Fibroblast of lung (primary cell): Measurements from ENCODE around the gene PLOD3. TPM values are rescaled to one million over a fixed set of nuclear protein-coding genes. Genes with fewer than 3 reads are reported as not detected.

Experiments used
- DNase-seq, 2 donors: peaks; one replicate each; pipeline versions ENCODE4 v3.0.0 to v3.0.0-alpha.2; 2010; ENCODE audit warnings: low read depth in 2 of 2
- H2AFZ ChIP-seq: 2 replicates; pipeline ENCODE4 v1.5.1; 2012; ENCODE audit warnings: low read length, control low read depth, inconsistent platforms
- H3K27ac ChIP-seq: 2 replicates; pipeline ENCODE4 v1.5.1; 2011; ENCODE audit warnings: low read length, control low read depth; ENCODE audit not compliant: insufficient read depth
- H3K27me3 ChIP-seq: 2 replicates; pipeline ENCODE4 v1.5.1; 2011; ENCODE audit warnings: mild to moderate bottlenecking, low read length; ENCODE audit not compliant: control insufficient read depth, insufficient read depth
- H3K36me3 ChIP-seq: 2 replicates; pipeline ENCODE4 v1.5.1; 2011; ENCODE audit warnings: low read length; ENCODE audit not compliant: control insufficient read depth, insufficient read depth
- H3K4me1 ChIP-seq: 2 replicates; pipeline ENCODE4 v1.5.1; 2011; ENCODE audit warnings: low read length; ENCODE audit not compliant: control insufficient read depth, insufficient read depth; ENCODE audit errors: extremely low read depth
- H3K4me2 ChIP-seq: 2 replicates; pipeline ENCODE4 v1.5.1; 2011; ENCODE audit warnings: low read length, control low read depth; ENCODE audit not compliant: insufficient read depth; ENCODE audit errors: extremely low read depth
- H3K4me3 ChIP-seq, 4 experiments: fragments of 200-600 bp in 1 of 4; sonication (generic) in 1 of 4; replicated peaks in 1 of 4; 2 replicates each; pipeline ENCODE4 v1.5.1; 2011 to 2016; ENCODE audit warnings: low read length in 4 of 4, low read depth in 3 of 4, mild to moderate bottlenecking in 3 of 4, control low read depth in 2 of 4, inconsistent platforms in 1 of 4, mixed read lengths in 1 of 4; ENCODE audit not compliant: insufficient read depth in 1 of 4; ENCODE audit errors: control extremely low read depth in 1 of 4
- H3K79me2 ChIP-seq: 2 replicates; pipeline ENCODE4 v1.5.1; 2012; ENCODE audit warnings: mild to moderate bottlenecking, low read length, inconsistent platforms; ENCODE audit not compliant: control insufficient read depth, insufficient read depth
- H3K9ac ChIP-seq: 2 replicates; pipeline ENCODE4 v1.5.1; 2011; ENCODE audit warnings: mild to moderate bottlenecking, low read length, control low read depth; ENCODE audit not compliant: insufficient read depth
- H3K9me3 ChIP-seq: 2 replicates; pipeline ENCODE4 v1.5.1; 2012; ENCODE audit warnings: low read depth, low read length; ENCODE audit not compliant: control insufficient read depth, insufficient read depth
- H4K20me1 ChIP-seq: 2 replicates; pipeline ENCODE4 v1.5.1; 2011; ENCODE audit warnings: low read length; ENCODE audit not compliant: control insufficient read depth, insufficient read depth; ENCODE audit errors: extremely low read depth
- EZH2 ChIP-seq: IDR thresholded peaks from 2 replicates; pipeline ENCODE4 v1.5.1; 2012; ENCODE audit warnings: low read length, control low read depth, mild to moderate bottlenecking; ENCODE audit errors: missing control alignments
- polyA plus RNA-seq, 2 donors: library from polyadenylated mRNA; depleted of rRNA in 1 of 2; stranded (reverse) in 1 of 2; unstranded in 1 of 2; fragments of >200 nt; gene quantifications; 2 replicates each; pipeline ENCODE4 v1.2.1, GENCODE V29; 2011 to 2012; ENCODE audit warnings: missing spikeins in 1 of 2
- total RNA-seq: library from RNA; depleted of rRNA; stranded (reverse); fragments of >200 nt; gene quantifications from 2 replicates; pipeline ENCODE4 v1.2.1, GENCODE V29; 2014
- TF ChIP-seq, protein P1 (sequence below), 2 donors: IDR thresholded peaks in 1 of 2; conservative IDR thresholded peaks in 1 of 2; 1 replicate in 1 of 2; 2 replicates in 1 of 2; pipeline ENCODE4 v1.5.1; 2011 to 2012; ENCODE audit warnings: low read length in 2 of 2, control low read depth in 1 of 2, inconsistent platforms in 1 of 2, low read depth in 1 of 2, mild to moderate bottlenecking in 1 of 2

The PLOD3 gene
- total and polyA plus RNA-seq, 2 donors (not counting 1 experiment from before 2014, with no cell fraction given) = 86.0 to 89.0 TPM

DNA sequence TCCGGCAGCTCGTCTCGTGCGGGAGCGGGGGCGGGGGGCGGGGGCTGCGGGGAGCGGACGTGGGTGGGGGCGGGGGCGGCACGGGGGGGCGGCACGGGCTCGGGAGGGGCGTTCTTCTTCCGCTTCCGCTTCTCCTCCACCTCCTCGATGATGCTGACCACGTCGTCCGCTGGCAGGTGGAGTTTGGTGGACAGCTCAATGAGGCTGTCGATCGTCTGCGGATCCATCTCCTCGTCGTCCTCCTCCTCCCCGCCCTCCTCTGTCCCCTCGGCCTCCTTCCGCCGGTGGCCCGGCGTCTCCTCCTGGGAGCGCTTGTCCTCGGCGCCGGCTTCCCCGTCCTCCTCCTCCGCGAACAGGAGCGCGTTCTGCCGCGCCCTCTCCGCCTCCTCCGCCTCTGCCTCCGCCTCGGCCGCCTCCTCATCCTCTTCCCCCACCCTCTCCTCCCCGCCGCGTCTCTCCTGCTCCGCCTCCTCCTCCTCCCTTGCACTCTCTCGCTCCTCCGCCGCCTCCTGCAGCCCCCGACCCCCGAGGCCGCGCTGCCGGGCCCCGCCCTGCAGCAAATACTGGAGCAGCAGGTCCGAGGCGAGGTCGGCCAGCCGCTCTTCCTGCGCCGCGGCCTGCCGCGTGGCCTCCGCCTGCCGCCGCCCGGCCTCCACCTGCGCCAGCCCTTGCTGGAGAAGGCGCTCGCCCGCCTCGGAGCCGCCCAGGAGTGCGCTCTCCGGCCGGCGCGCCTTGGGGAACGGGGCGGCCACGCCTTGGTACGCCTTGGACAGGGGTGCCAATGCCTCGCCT lies 53.9 kb downstream of the PLOD3 start:
- Histone ChIP-seq H3K9ac (no peak overlapping the region), H3K9me3 (no peaks in the 10 kb centered on the region), H3K4me3 (peak overlapping the region in 3 of 4 experiments; percentile 12 to 49 (median 29)), H3K79me2 (no peaks in the 10 kb centered on the region), H3K36me3 (peaks cover 13% of the 10 kb centered on the region), H3K4me2 (peak overlapping the region; percentile 85), H4K20me1 (peaks cover 2% of the 10 kb centered on the region), H3K27ac (no peak overlapping the region), H2AFZ (no peak overlapping the region), H3K27me3 (peaks cover 27% of the 10 kb centered on the region), H3K4me1 (peaks cover 11% of the 10 kb centered on the region)
- TF ChIP-seq, protein P1, sequence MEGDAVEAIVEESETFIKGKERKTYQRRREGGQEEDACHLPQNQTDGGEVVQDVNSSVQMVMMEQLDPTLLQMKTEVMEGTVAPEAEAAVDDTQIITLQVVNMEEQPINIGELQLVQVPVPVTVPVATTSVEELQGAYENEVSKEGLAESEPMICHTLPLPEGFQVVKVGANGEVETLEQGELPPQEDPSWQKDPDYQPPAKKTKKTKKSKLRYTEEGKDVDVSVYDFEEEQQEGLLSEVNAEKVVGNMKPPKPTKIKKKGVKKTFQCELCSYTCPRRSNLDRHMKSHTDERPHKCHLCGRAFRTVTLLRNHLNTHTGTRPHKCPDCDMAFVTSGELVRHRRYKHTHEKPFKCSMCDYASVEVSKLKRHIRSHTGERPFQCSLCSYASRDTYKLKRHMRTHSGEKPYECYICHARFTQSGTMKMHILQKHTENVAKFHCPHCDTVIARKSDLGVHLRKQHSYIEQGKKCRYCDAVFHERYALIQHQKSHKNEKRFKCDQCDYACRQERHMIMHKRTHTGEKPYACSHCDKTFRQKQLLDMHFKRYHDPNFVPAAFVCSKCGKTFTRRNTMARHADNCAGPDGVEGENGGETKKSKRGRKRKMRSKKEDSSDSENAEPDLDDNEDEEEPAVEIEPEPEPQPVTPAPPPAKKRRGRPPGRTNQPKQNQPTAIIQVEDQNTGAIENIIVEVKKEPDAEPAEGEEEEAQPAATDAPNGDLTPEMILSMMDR (conservative IDR thresholded peaks at IDR 0.05 in 1 of 2, IDR thresholded peaks at IDR 0.05 in 1 of 2; ENCODE audit: low read depth in 1 of 2, low read length in 2 of 2) = no peak
- peak; percentile 65 for TF ChIP-seq EZH2
- no peak for DNase-seq

DNA sequence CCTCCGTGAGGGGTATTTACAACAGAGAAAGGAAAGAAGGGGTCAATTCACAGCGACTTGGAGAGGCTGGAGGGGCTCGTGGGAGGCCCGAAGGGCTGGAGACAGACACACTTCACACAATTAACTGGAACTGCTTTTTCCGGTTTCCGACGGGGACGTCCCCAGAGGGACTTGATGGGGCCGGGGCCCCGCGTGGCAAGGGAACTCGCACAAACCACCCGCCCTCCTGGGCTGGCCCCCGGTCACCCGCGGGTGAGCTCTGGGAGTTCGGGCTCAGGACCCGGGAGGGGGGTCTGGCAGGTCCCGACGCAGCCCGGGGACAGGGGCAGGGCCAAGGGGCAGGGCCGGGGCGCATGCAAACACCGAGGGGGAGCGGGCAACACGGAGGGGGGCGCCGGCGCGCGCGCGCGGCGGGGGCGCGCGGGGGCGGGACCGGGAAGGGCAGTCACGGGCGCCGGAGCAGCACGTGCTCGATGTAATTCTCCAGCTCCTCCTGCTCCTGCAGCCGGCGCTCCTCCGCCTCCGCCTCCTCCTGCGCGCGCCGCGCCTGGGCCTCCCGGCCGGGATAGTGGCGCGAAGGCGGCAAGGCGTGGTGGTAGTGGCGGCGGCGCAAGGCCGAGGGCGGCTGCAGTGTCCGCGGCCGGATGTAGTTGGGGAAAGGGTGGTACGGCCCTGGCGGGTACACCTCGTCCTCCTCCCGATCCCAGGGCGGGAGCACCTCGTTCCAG lies 54.7 kb downstream of the PLOD3 start:
- no peaks in the 10 kb centered on the region for H3K9me3 ChIP-seq
- peak; percentile 51 to 55 for DNase-seq
- peaks cover 11% of the 10 kb centered on the region for H3K4me1 ChIP-seq
- H3K27ac ChIP-seq = no peak overlapping the region
- peaks cover 21% of the 10 kb centered on the region for H3K27me3 ChIP-seq
- peak overlapping the region; percentile 16 for H3K9ac ChIP-seq
- H3K4me2 ChIP-seq = peak overlapping the region; percentile 64
- H2AFZ ChIP-seq = no peak overlapping the region
- TF ChIP-seq, protein P1 (conservative IDR thresholded peaks at IDR 0.05 in 1 of 2, IDR thresholded peaks at IDR 0.05 in 1 of 2; ENCODE audit: low read depth in 1 of 2, low read length in 2 of 2) = no peak
- no peak for TF ChIP-seq EZH2
- H3K4me3 ChIP-seq = peak overlapping the region in 1 of 4 experiments; percentile 40
- H4K20me1 ChIP-seq = no peaks in the 10 kb centered on the region
- H3K36me3 ChIP-seq = peaks cover 13% of the 10 kb centered on the region
- H3K79me2 ChIP-seq = no peaks in the 10 kb centered on the region

DNA sequence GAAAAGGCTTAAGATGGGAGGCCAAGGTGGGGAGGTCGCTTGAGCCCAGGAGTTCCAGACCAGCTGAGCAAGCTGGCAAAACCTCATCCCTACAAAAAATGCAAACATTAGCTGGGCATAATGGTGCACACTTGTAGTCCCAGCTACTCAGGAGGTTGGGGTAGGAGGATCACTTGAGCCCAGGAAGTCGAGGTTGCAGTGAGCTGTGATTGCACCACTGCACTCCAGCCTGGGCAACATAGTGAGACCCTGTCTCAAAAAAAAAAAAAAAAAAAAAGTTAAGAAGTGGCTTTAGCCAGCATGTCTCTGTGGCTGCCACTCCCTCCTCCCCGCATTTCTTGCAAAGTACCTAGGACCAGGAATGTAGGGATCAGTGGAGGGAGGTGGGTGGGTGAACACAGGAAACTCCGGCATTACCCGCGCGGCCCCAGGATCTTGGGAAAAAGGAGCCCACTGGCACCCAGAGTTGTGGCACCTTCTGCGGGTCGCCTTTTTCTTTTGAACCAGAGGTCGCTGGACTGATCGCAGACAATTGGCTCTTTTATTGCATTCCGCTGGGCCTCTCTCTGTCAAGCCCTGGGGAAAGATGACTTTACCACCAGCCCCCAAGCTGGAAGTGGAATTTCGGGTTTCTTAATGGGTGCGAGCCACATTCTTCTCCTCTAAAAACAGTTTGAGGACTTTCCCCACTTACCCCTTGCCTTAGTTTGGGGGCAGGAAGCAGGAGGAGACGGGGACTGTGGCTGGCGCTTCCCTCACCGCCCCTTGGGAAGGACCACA lies 55.5 kb downstream of the PLOD3 start:
- H3K9me3 ChIP-seq = no peaks in the 10 kb centered on the region
- DNase-seq = no peak
- H2AFZ ChIP-seq = no peak overlapping the region
- no peaks in the 10 kb centered on the region for H3K79me2 ChIP-seq
- peaks cover 14% of the 10 kb centered on the region for H3K27me3 ChIP-seq
- H3K36me3 ChIP-seq = peaks cover 17% of the 10 kb centered on the region
- no peaks in the 10 kb centered on the region for H4K20me1 ChIP-seq
- no peak overlapping the region for H3K4me3 ChIP-seq
- no peak overlapping the region for H3K9ac ChIP-seq
- TF ChIP-seq EZH2 = no peak
- TF ChIP-seq, protein P1 (conservative IDR thresholded peaks at IDR 0.05 in 1 of 2, IDR thresholded peaks at IDR 0.05 in 1 of 2; ENCODE audit: low read depth in 1 of 2, low read length in 2 of 2) = no peak
- H3K27ac ChIP-seq = no peak overlapping the region
- peaks cover 9% of the 10 kb centered on the region for H3K4me1 ChIP-seq
- no peak overlapping the region for H3K4me2 ChIP-seq
